HG03097 (cell line): ENCODE results near the gene TMEM125.

Experiments used
- ATAC-seq: cut with Tn5 transposase; IDR thresholded peaks from one replicate; pipeline ENCODE4 v1.9.1; 2021; ENCODE audit not compliant: unreplicated experiment, low FRiP score

The TMEM125 gene

DNA sequence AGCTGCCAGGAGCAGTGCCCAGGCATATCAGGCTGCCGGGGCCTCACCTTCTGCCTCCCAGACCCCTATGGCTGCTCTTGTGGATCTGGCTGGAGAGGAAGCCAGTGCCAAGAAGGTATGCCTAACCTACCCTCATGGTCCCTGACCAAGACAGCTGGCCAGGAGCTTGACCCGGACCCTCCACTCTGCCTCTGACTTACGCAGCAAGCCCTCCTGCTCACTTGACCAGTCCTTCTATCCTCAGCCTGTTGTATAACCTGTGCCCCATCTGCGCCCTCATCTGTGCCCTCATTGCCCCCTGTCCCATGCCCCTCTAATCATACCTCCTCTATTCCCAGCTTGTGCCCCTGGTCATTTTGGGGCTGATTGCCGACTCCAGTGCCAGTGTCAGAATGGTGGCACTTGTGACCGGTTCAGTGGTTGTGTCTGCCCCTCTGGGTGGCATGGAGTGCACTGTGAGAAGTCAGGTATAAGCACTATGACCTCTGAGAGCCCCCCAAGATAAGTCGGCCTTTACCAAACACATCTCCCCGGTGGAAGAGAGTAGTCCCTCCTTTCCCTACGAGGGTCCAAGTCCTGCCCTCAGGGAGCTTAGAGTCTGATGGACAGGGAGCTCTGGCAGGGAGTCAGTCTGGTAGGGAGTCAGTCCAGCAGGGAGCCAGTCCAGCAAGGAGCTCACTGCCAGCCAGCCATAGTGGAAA is 37.8 kb downstream of the TMEM125 start:
- ATAC-seq: no peak

GRCh38 chr1:43308635-43309404 is 39.0 kb downstream of the TMEM125 start:
- no peak for ATAC-seq

DNA sequence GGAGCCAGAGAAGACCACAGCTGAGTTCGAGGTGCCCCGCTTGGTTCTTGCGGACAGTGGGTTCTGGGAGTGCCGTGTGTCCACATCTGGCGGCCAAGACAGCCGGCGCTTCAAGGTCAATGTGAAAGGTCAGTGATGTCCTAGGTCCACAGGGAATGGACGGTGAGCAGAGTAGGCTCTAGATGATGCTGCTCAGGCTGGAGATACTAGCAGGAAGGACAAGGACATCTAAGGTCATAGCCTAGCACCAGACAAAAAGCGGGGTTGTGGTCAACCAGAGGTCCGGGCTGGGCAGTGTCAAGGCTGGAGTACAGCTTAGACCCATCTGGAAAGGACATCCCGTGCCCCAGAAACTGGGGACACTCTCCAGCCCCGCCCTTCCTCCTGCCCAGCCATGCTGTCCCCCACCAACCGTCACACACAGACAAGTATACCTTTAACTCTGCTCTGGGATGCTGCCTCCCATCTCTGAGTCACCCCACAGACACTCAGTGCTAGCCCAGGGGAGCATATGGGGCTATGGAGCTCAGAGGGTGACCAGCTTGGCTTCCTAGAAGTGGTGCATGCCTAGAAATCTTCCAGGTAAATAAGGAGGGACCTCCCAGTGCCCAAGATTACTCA is 39.7 kb downstream of the TMEM125 start:
- ATAC-seq: no peak

- no peak for ATAC-seq
Observed at GRCh38 chr1:43311521-43311920, 41.7 kb downstream of the TMEM125 start.

- ATAC-seq: no peak
Observed at GRCh38 chr1:43312212-43312623, 42.4 kb downstream of the TMEM125 start.

DNA sequence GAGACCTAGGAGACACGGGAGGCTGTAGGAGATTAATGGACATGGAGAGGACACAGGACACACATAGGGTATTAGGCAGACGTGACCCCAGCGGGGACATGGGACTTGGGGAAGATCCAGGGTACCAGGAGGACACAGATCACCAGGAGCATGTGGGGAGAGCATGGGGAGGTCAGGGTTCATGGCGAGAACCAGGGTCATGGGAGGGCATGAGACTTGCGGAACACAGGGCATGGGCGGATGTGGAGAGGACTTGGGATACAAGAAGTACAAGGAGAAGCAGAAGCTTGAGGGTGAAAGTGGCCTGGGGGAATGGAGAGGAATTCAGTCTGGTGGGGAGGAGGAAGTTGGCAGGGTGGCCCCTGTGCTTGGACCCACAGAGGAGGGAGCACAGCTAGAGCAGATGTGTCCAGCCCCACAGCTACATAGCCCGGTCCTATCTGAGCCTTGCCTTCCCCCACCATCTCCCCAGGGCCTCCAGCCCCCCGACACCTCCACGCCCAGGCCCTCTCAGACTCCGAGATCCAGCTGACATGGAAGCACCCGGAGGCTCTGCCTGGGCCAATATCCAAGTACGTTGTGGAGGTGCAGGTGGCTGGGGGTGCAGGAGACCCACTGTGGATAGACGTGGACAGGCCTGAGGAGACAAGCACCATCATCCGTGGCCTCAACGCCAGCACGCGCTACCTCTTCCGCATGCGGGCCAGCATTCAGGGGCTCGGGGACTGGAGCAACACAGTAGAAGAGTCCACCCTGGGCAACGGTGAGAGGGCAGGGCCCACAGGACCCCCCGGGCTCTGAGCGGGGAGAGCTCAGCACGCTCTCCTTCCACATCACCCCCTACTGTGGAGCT is 43.1 kb downstream of the TMEM125 start:
- ATAC-seq: no peak

GRCh38 chr1:43313771-43314170 is 44.0 kb downstream of the TMEM125 start:
- no peak for ATAC-seq

- no peak for ATAC-seq
Observed at GRCh38 chr1:43314233-43314632, 44.5 kb downstream of the TMEM125 start.

- ATAC-seq: no peak
Observed at GRCh38 chr1:43315481-43315880, 45.7 kb downstream of the TMEM125 start.

DNA sequence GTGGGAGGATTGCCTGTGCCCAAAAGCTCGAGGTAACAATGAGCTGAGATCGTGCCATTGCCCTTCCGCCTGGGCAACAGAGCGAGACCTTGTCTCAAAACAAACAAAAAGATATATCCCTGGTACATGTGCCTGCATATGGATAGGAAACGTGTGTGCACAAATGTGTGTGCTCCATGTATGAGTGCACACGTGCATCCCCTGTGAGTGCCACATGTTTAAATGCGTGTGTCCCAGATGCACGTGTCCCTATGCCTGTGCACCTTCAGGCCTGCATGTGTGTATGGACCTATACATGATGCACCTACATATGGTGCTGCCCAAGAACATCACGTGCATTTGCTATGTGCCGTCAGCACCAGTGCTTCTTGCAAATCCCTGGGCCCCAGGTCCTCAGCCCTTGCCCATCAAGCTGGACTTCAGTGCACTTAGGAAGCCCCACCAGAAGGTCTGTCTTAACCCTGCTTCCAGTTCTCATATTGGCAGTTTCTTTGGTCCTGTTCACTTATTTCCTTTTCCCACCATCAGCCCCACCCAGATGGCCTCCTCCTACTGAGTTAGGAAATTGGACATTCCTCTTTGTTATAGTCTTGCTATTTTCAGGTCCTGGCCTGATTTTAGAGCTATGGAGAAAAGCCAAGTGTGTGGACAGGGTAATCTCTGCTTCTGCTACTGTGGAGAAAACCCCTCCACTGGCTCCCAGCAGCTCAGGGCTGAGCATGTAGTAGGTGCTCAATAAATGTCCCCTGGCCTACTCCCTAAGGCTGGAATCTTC is 46.4 kb downstream of the TMEM125 start:
- no peak for ATAC-seq

DNA sequence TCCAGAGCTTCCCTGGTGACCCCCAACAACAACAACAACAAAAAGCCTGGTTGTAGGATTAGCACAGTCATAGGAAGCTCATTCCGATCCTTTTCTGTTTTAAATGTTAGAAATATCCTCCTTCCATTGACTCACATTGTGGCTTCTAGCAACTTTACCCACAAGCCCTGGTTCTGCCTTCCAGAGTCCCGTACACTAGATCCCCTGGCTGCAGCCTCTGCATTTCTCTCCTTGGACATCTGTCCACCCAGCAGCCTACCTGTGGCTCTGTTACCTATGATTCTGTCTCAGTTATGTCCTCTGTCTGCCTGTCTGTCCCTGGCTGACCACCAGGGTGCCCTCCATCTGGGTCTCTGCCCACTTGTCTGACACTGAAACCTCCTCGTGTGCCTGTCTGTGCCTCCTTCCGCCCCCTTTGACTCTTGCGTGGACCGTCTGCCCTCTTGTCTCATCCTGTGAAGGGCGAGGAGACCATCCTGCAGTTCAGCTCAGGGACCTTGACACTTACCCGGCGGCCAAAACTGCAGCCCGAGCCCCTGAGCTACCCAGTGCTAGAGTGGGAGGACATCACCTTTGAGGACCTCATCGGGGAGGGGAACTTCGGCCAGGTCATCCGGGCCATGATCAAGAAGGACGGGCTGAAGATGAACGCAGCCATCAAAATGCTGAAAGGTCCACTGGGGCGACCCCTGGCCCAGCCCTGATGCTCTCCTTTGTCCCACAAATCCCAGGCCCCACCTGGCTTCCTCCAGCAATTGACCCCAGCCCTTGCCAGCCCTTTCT is 47.1 kb downstream of the TMEM125 start:
- ATAC-seq: no peak

DNA sequence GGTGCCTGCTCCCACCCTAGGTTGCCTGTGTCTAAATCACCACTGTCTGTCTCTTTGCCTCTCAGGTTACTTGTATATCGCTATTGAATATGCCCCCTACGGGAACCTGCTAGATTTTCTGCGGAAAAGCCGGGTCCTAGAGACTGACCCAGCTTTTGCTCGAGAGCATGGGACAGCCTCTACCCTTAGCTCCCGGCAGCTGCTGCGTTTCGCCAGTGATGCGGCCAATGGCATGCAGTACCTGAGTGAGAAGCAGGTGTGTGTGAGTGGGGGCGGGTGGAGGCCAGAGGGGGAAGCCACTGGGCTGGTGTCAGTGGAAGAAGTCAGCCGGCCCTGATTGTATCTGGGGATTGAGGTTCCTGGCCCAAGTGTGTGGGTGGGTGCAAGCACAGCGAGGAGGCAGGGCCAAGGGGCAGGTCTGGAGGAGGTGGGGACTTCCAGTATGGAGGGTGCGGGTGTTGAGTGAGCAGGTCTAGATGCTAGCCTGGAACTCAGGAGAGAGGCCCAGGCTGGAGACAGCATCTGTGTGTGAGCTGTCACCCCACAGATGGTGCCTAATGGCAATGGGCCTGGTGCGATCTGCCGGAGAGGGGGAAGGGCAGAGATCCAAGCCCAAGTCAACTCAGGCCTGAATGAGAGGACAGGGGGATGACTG is 48.2 kb downstream of the TMEM125 start:
- ATAC-seq: no peak

GRCh38 chr1:43318831-43319230 is 49.0 kb downstream of the TMEM125 start:
- ATAC-seq: no peak

- no peak for ATAC-seq
Observed at GRCh38 chr1:43319288-43319687, 49.5 kb downstream of the TMEM125 start.

- no peak for ATAC-seq
Observed at GRCh38 chr1:43319766-43320165, 50.0 kb downstream of the TMEM125 start.

GRCh38 chr1:43321331-43321891 is 51.6 kb downstream of the TMEM125 start:
- no peak for ATAC-seq

DNA sequence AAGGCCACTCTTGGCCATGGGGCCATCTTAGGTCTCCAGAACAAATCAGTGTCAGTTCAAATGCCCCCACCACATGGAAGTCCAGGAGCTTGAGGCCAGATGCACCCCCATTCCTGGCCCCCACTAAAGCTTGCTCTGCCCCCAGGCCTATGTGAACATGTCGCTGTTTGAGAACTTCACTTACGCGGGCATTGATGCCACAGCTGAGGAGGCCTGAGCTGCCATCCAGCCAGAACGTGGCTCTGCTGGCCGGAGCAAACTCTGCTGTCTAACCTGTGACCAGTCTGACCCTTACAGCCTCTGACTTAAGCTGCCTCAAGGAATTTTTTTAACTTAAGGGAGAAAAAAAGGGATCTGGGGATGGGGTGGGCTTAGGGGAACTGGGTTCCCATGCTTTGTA is 52.7 kb downstream of the TMEM125 start:
- no peak for ATAC-seq
